ENCODE measurements around the gene DNAJB6. TPM values are rescaled to one million over a fixed set of nuclear protein-coding genes. Genes with fewer than 3 reads are reported as not detected.

The DNAJB6 gene
- total RNA-seq, 2 experiments from 2014 or later: 67.8 to 80.6 TPM

DNA sequence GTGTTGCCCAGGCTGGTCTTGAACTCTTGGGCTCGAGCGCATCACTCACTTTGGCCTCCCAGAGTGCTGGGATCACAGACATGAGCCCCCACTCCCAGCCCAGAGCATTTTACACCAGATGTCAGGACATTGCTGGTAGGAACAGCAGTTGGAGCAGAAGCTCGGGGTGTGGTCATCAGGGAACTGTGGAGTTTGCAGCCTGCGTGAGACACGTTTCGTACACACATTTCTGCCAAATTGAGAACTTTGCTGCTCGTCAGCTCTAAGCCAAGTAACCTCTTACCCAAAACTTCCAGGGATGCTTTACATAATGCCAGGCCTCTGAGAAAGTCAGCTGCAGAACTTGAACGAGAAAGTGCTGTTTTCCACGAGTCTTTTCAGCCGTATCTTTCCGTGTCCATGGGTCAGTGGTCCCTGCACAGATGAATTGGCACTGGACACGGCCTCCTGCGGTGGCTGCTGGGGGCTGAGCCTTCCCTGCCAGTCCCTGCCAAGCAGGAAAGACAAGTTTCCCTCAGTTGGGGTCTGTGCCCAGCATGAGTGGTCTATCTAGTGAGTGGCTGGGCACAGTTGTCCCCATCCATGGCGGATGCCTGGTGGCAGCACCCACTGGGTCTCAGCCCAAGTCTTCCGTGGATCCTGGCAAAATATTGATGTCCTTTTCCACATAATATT, 54.4 kb downstream of the DNAJB6 start:
- CTCF ChIA-PET: interaction anchor here (1.0 kb wide), 1 partner anchor 129 kb away, joined by 3 read pairs; no protein-coding TSS in a partner anchor
- ATAC-seq: no peak
- H3K36me3 Mint-ChIP-seq (ENCODE audit: low read depth): peaks cover 39% of the 10 kb centered on the region
- H3K4me3 Mint-ChIP-seq: no peak overlapping the region
- intact Hi-C loops (cut with micrococcal nuclease): no loop called here
- no peak for DNase-seq
- no peak overlapping the region for H3K27ac Mint-ChIP-seq
- no peaks in the 10 kb centered on the region for H3K27me3 Mint-ChIP-seq
- H3K4me1 Mint-ChIP-seq (ENCODE audit: low read depth): peaks cover 47% of the 10 kb centered on the region
- TF ChIP-seq, protein P1, sequence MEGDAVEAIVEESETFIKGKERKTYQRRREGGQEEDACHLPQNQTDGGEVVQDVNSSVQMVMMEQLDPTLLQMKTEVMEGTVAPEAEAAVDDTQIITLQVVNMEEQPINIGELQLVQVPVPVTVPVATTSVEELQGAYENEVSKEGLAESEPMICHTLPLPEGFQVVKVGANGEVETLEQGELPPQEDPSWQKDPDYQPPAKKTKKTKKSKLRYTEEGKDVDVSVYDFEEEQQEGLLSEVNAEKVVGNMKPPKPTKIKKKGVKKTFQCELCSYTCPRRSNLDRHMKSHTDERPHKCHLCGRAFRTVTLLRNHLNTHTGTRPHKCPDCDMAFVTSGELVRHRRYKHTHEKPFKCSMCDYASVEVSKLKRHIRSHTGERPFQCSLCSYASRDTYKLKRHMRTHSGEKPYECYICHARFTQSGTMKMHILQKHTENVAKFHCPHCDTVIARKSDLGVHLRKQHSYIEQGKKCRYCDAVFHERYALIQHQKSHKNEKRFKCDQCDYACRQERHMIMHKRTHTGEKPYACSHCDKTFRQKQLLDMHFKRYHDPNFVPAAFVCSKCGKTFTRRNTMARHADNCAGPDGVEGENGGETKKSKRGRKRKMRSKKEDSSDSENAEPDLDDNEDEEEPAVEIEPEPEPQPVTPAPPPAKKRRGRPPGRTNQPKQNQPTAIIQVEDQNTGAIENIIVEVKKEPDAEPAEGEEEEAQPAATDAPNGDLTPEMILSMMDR (IDR thresholded peaks at IDR 0.05): no peak
- no peaks in the 10 kb centered on the region for H3K9me3 Mint-ChIP-seq
- POLR2A ChIA-PET: no interaction called here

DNA sequence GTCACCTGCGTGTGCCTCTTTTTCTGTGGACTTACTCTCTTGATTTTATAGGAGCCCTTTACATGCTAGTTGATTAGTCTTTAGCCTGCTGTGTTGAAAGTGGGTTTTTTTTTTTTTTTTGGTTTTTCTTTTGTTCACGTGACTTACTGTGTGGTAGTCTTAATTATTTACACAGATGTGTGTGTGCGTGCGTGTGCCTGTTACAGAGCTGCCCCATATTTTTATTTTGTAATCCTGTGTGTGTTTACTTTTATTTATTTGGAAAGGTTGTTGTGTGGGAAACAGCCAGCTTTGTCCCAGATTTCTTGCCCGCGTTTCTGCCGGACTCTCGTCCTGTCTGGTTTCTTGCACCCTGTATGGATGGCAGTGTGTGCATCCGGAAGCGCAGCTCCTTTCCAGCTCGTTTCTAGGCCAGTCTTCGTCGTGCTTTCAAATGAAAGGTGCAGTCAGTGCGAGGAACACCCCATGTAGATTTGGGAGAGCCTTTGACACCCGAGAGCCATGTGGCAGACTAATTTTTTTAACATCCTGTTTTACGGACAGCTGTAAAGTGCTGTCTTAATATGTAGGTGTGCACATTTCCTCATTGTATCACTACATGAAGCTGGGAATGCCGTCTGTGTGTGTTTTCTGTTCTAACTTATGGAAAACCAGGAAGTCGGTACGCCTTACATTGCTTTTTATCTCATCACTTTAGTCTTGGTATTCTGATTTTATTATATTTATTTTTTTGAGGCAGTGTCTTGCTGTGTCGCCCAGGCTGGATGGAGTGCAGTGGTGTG, 55.6 kb downstream of the DNAJB6 start:
- no peak overlapping the region for H3K4me3 Mint-ChIP-seq
- no peak for DNase-seq
- H3K36me3 Mint-ChIP-seq (ENCODE audit: low read depth): peaks cover 31% of the 10 kb centered on the region
- no peak overlapping the region for H3K27ac Mint-ChIP-seq
- CTCF ChIA-PET: no interaction called here
- peaks cover 39% of the 10 kb centered on the region for H3K4me1 Mint-ChIP-seq (ENCODE audit: low read depth)
- no peaks in the 10 kb centered on the region for H3K27me3 Mint-ChIP-seq
- H3K9me3 Mint-ChIP-seq: no peaks in the 10 kb centered on the region
- TF ChIP-seq, protein P1 (IDR thresholded peaks at IDR 0.05): no peak
- ATAC-seq: no peak
- POLR2A ChIA-PET: no interaction called here
- intact Hi-C loops (cut with micrococcal nuclease): no loop called here

DNA sequence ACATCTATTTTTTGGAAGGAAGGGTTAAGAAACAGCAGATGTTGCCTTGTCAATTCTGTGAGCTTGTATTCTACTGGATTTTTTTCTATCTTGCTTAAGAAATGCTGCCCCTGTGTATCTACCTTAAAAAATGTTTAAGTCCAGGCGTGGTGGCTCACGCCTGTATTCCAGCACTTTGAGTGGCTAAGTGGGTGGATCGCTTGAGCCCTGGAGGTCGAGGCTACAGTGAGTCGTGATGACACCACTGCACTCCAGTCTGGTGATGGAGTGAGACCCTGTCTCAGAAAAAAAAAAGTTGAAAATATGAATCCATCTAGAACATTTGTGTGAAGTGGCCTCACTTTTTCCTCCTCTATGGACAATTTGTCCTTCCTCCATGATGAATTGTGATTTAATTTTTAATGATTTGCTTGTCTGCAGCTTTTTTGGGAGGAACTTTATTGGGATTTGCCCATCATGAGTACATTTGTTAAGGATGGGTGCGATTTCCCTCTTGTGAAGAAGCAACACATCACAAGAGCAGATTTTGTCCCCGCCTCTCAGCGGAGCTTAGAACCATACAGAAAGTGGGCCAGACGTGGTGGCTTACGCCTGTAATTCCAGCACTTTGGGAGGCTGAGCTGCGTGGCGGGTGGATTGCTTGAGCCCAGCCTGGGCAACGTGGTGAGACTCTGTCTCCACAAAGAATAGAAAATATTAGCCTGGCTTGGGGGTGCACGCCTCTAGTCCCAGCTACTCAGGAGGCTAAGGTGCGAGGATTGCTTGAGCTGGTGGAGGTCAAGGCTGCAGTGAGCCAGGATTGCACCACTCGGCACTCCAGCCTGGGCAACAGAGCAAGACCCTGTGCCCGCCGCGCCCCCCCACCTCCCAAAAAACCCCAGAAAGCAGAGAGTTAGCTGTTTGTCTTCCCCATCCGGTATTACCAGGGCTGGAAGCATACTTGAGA, 57.7 kb downstream of the DNAJB6 start:
- no peaks in the 10 kb centered on the region for H3K27me3 Mint-ChIP-seq
- no peak for ATAC-seq
- H3K27ac Mint-ChIP-seq: peak overlapping the region; percentile 34
- no peak overlapping the region for H3K4me3 Mint-ChIP-seq
- POLR2A ChIA-PET: interaction anchor here (0.6 kb wide), 2 partner anchors 8 to 207 kb away, joined by 3 to 4 read pairs; no protein-coding TSS in a partner anchor
- CTCF ChIA-PET: interaction anchor here (0.7 to 1.6 kb wide), 3 partner anchors 8 to 121 kb away, joined by 3 to 4 read pairs (median 3); no protein-coding TSS in a partner anchor
- H3K9me3 Mint-ChIP-seq: no peaks in the 10 kb centered on the region
- peak; percentile 0 for DNase-seq
- peaks cover 29% of the 10 kb centered on the region for H3K4me1 Mint-ChIP-seq (ENCODE audit: low read depth)
- TF ChIP-seq, protein P1 (IDR thresholded peaks at IDR 0.05): no peak
- intact Hi-C loops (cut with micrococcal nuclease): no loop called here
- H3K36me3 Mint-ChIP-seq (ENCODE audit: low read depth): peaks cover 24% of the 10 kb centered on the region

DNA sequence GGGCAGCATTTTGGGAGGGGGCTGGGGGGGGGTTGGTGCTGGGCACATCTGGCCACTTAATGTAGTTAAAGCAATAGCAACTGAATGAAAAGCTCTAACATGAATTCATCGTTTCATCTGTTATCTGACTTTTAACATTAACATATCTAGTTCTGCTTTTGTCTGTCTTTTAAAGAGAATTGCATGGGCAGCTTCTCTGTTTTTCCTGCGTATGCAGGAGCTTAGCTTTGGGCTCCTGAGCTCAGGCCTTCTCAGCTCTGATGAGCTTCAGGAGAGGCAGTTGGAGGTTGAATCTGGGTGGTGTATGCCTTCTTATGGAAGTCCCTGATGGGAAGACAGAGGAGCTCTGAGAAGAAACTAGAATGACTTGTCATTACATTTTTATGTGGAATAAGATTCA, 58.4 kb downstream of the DNAJB6 start:
- intact Hi-C loops (cut with micrococcal nuclease): no loop called here
- peaks cover 24% of the 10 kb centered on the region for H3K36me3 Mint-ChIP-seq (ENCODE audit: low read depth)

More for the DNA sequence above, 58.4 kb downstream of the DNAJB6 start:
- ChIA-PET CTCF (interaction anchor here (0.7 to 1.6 kb wide), 4 partner anchors 8 to 121 kb away, joined by 3 to 4 read pairs (median 3); no protein-coding TSS in a partner anchor), POLR2A (interaction anchor here (0.6 kb wide), 2 partner anchors 8 to 206 kb away, joined by 3 to 4 read pairs; no protein-coding TSS in a partner anchor)
- Mint-ChIP-seq H3K9me3 (no peaks in the 10 kb centered on the region), H3K27me3 (no peaks in the 10 kb centered on the region), H3K4me1 (ENCODE audit: low read depth) (peaks cover 22% of the 10 kb centered on the region), H3K4me3 (no peak overlapping the region), H3K27ac (no peak overlapping the region)
- no peak for ATAC-seq
- no peak for DNase-seq
- TF ChIP-seq, protein P1 (IDR thresholded peaks at IDR 0.05): no peak
